ENCODE results near the gene BBS9.

Gene BBS9

DNA sequence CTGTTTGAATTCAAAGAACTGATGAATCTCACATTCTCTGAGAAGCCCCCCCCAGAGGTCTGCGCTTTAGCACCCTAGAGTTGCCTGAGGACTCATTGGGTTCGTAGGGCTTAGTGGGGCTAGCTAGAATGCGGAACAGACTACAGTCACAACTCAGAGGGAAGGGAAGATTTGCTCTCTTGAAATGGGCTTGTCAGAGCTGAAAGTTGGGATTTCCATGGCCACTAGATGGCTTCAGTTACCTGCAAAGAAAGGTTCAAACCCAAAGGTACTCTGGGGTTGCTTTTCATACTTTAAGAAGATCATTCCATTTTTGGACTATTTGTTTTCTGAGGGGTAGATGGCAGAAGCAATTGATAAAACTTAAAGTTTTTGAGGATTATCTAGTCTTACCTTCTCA is 205.0 kb downstream of the BBS9 start:
- Histone ChIP-seq H3K27me3 (replicated peaks; ENCODE audit: control insufficient read depth, insufficient read depth, low read length) (no peaks in the 10 kb centered on the region), H3K4me3 (ENCODE audit: low read length) (no peak overlapping the region), H3K36me3 (ENCODE audit: control insufficient read depth, insufficient read depth, low read length, severe bottlenecking) (no peaks in the 10 kb centered on the region), H3K9me3 (ENCODE audit: control insufficient read depth, low read length) (no peaks in the 10 kb centered on the region), H3K4me1 (ENCODE audit: control insufficient read depth, insufficient read depth, low read length) (no peaks in the 10 kb centered on the region), H3K9ac (ENCODE audit: low read length) (no peak overlapping the region)
- DNase-seq (ENCODE audit: low read depth) = no peak

DNA sequence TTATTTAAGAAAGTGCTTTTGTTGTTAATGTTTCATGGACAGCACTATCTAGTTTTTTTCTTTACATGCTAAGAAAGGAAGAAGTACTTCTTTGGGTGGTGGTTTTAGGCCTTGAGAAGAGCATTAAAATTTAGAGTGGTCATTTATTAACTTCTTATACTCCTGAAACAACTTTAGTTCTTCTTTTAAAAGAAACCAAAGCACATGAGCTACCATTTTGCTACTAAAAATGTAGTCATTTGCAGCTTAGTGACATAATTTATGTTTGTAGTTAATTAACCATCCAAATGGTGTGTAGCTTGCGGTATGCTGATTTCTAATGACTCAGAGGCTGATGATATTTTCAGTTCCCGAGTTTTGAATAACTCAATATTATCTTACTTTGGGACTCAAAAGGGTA is 207.5 kb downstream of the BBS9 start:
- Histone ChIP-seq H3K4me3 (ENCODE audit: low read length) (no peak overlapping the region), H3K9me3 (ENCODE audit: control insufficient read depth, low read length) (no peaks in the 10 kb centered on the region), H3K4me1 (ENCODE audit: control insufficient read depth, insufficient read depth, low read length) (no peaks in the 10 kb centered on the region), H3K36me3 (ENCODE audit: control insufficient read depth, insufficient read depth, low read length, severe bottlenecking) (no peaks in the 10 kb centered on the region), H3K9ac (ENCODE audit: low read length) (no peak overlapping the region), H3K27me3 (replicated peaks; ENCODE audit: control insufficient read depth, insufficient read depth, low read length) (no peaks in the 10 kb centered on the region)
- no peak for DNase-seq (ENCODE audit: low read depth)

DNA sequence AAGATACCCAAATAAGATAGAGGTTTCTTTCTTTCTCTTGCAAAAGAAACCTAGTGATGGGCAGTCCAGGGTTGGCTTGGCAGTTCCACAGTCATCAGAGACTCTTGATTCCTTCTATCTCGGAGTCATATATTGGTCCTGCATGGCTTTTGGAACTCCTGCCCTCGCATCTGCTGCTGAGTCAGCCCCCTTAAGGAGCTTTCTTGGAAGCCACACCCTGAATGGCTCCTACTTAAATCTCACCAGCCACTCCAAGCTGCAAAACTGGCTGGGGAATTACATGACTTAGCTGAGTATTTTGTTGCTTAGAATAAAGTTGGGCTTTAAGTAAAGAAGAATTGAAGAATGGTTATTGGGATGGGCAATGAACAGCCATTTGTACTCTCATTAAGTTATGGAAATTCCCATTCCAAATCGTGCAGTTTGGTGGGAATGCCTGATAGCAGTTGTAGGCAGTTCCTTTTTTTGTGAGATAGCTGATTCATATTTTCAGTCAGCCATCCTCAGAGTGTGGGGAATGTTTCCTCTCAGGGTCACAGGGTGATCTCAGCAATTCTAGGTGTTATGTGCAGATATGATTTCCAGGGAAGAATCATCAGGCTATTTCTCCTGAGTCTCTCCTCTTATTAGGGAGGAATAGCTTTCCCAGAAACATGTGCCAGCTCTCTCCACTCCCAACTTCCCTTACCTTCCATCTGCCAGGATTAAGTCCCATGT is 209.9 kb downstream of the BBS9 start:
- Histone ChIP-seq H3K4me1 (ENCODE audit: control insufficient read depth, insufficient read depth, low read length) (no peaks in the 10 kb centered on the region), H3K36me3 (ENCODE audit: control insufficient read depth, insufficient read depth, low read length, severe bottlenecking) (no peaks in the 10 kb centered on the region), H3K9ac (ENCODE audit: low read length) (no peak overlapping the region), H3K4me3 (ENCODE audit: low read length) (no peak overlapping the region), H3K9me3 (ENCODE audit: control insufficient read depth, low read length) (no peaks in the 10 kb centered on the region), H3K27me3 (replicated peaks; ENCODE audit: control insufficient read depth, insufficient read depth, low read length) (no peaks in the 10 kb centered on the region)
- DNase-seq (ENCODE audit: low read depth) = no peak

DNA sequence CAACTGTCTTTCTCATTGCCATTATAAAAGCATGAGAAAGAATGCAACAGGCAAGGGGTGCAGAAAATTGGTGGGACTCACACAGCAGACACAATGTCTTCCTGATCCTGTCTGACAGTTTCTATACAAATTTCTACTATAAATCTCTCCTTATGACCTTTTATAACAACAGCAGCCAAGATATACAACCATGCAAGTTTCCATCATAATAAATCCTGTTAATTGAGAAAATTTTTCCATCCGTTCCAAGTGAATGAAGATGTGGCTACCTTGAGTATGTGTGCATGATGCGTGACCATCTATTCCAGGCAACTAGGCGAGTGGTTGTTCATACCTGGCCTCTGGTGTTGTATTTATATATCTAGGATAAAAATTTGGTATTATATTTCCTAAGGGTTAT is 216.7 kb downstream of the BBS9 start:
- Histone ChIP-seq H3K27me3 (replicated peaks; ENCODE audit: control insufficient read depth, insufficient read depth, low read length) (no peaks in the 10 kb centered on the region), H3K4me3 (ENCODE audit: low read length) (no peak overlapping the region), H3K36me3 (ENCODE audit: control insufficient read depth, insufficient read depth, low read length, severe bottlenecking) (no peaks in the 10 kb centered on the region), H3K4me1 (ENCODE audit: control insufficient read depth, insufficient read depth, low read length) (no peaks in the 10 kb centered on the region), H3K9me3 (ENCODE audit: control insufficient read depth, low read length) (no peaks in the 10 kb centered on the region), H3K9ac (ENCODE audit: low read length) (no peak overlapping the region)
- no peak for DNase-seq (ENCODE audit: low read depth)

DNA sequence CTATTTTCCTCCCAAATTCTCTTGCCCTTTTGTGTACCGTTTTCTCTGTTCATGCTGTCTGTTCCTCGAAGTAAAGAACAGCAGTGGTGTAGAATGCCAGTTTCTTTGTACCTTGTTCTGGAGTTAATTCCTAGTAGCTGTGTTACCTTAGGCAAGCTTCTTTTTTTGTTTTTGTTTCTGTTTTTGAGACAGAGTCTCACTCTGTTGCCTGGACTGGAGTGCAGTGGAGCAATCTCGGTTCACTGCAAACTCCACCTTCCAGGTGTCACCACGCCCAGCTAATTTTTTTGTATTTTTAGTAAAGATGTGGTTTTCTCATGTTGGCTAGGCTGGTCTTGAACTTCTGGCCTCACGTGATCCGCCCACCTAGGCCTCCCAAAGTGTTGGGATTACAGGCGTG is 221.2 kb downstream of the BBS9 start:
- Histone ChIP-seq H3K9me3 (ENCODE audit: control insufficient read depth, low read length) (no peaks in the 10 kb centered on the region), H3K4me1 (ENCODE audit: control insufficient read depth, insufficient read depth, low read length) (no peaks in the 10 kb centered on the region), H3K27me3 (replicated peaks; ENCODE audit: control insufficient read depth, insufficient read depth, low read length) (no peaks in the 10 kb centered on the region), H3K9ac (ENCODE audit: low read length) (no peak overlapping the region), H3K36me3 (ENCODE audit: control insufficient read depth, insufficient read depth, low read length, severe bottlenecking) (no peaks in the 10 kb centered on the region), H3K4me3 (ENCODE audit: low read length) (no peak overlapping the region)
- no peak for DNase-seq (ENCODE audit: low read depth)

DNA sequence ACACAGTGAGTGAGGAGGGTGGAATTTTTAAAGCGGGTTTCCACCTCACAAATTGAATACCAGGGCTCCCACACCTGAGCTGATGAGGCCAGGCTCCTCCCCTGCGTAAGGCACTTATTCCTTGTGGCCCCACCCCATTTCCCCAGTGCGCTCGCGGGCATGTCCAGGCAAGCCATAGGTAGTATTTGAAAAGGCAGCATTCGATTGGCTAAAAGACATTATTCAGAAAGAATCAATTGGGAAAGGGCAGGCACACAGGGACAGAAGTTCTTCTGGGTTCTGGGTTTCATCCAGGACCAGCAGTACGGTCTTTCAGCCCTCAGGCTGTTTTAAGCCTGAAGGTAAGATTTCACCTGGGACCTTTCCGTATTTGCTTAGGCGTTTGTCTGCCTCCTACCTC is 222.3 kb downstream of the BBS9 start:
- DNase-seq (ENCODE audit: low read depth) = no peak
- no peaks in the 10 kb centered on the region for H3K4me1 ChIP-seq (ENCODE audit: control insufficient read depth, insufficient read depth, low read length)
- no peaks in the 10 kb centered on the region for H3K27me3 ChIP-seq (replicated peaks; ENCODE audit: control insufficient read depth, insufficient read depth, low read length)
- no peak overlapping the region for H3K9ac ChIP-seq (ENCODE audit: low read length)
- no peaks in the 10 kb centered on the region for H3K9me3 ChIP-seq (ENCODE audit: control insufficient read depth, low read length)
- H3K4me3 ChIP-seq (ENCODE audit: low read length) = no peak overlapping the region
- H3K36me3 ChIP-seq (ENCODE audit: control insufficient read depth, insufficient read depth, low read length, severe bottlenecking) = no peaks in the 10 kb centered on the region

DNA sequence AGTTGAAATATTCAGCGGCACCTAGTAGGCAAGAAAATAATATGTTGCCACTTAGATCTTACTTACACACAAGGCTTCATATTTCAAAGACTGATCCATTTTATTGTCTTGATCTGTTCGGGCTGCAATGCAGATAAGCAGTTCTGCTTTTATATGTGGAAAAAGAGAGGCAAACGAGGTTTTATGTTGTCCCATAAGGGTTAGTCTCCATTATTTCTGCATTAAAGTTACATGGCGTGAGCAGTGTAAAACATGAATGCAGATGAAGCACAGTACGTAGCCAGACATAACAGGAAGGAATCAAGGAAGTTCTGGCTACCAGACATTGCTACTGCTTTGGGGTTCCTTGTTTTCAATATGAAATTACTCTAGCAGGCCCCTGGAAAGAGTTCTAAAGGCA is 224.8 kb downstream of the BBS9 start:
- H3K27me3 ChIP-seq (replicated peaks; ENCODE audit: control insufficient read depth, insufficient read depth, low read length) = no peaks in the 10 kb centered on the region
- no peak overlapping the region for H3K4me3 ChIP-seq (ENCODE audit: low read length)
- DNase-seq (ENCODE audit: low read depth) = no peak
- H3K9ac ChIP-seq (ENCODE audit: low read length) = no peak overlapping the region
- no peaks in the 10 kb centered on the region for H3K4me1 ChIP-seq (ENCODE audit: control insufficient read depth, insufficient read depth, low read length)
- H3K9me3 ChIP-seq (ENCODE audit: control insufficient read depth, low read length) = no peaks in the 10 kb centered on the region
- H3K36me3 ChIP-seq (ENCODE audit: control insufficient read depth, insufficient read depth, low read length, severe bottlenecking) = no peaks in the 10 kb centered on the region

DNA sequence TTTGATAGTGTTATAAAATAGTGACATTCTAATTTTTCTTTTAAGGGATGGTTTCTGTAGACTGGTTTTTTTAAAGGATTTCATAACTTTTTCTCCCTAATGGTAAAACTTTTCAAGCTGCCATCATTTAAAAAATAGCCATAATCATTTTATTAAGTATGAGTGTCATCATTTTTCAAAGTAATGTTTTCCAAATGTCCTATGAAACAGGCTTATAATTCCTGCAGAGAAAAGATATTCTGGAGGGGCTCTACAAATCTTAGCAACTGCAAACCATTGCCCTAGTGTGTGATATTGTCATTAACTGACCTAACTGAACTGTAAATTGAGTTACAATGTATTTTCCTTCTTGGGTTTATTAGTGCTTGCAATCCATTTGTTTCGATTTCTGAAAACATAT is 226.0 kb downstream of the BBS9 start:
- Histone ChIP-seq H3K36me3 (ENCODE audit: control insufficient read depth, insufficient read depth, low read length, severe bottlenecking) (no peaks in the 10 kb centered on the region), H3K27me3 (replicated peaks; ENCODE audit: control insufficient read depth, insufficient read depth, low read length) (no peaks in the 10 kb centered on the region), H3K9ac (ENCODE audit: low read length) (no peak overlapping the region), H3K9me3 (ENCODE audit: control insufficient read depth, low read length) (no peaks in the 10 kb centered on the region), H3K4me3 (ENCODE audit: low read length) (no peak overlapping the region), H3K4me1 (ENCODE audit: control insufficient read depth, insufficient read depth, low read length) (no peaks in the 10 kb centered on the region)
- DNase-seq (ENCODE audit: low read depth) = no peak

DNA sequence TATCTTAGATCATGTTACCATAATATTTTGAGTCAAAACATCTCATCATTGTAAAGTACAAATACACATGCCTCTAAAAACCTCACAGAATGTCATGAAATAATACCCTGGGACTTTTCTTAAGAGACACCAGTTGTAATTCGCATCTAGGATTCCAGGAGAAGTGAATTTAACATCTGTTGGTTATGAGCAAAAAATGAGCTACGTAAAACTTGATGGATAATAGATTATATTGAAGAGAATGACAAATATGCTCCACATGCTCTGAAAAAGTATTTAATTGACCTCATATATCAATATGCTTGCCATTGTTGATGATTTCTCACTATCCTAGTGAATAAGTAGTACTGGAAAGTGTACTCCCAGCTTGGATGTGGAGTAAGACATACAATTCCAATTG is 227.0 kb downstream of the BBS9 start:
- no peak overlapping the region for H3K4me3 ChIP-seq (ENCODE audit: low read length)
- no peaks in the 10 kb centered on the region for H3K9me3 ChIP-seq (ENCODE audit: control insufficient read depth, low read length)
- H3K4me1 ChIP-seq (ENCODE audit: control insufficient read depth, insufficient read depth, low read length) = no peaks in the 10 kb centered on the region
- H3K9ac ChIP-seq (ENCODE audit: low read length) = no peak overlapping the region
- DNase-seq (ENCODE audit: low read depth) = no peak
- H3K36me3 ChIP-seq (ENCODE audit: control insufficient read depth, insufficient read depth, low read length, severe bottlenecking) = no peaks in the 10 kb centered on the region
- no peaks in the 10 kb centered on the region for H3K27me3 ChIP-seq (replicated peaks; ENCODE audit: control insufficient read depth, insufficient read depth, low read length)

DNA sequence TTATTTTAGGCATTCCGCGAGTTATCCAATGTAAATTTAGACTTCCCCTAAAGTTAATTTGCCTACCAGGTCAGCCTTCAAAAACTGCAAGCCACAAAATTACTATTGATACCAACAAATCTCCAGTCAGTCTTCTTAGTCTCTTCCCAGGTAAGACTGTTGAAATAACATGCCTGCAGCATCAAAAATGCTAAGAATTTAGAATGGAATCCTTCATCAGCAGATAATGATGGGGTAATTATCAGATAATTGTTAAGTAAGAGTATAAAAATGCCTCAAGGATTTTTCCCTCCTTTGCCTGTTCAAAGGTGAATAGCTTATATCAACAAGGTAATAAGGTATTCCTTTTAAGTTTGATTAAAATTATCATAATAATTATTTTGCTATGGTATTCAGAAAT is 228.5 kb downstream of the BBS9 start:
- H3K4me1 ChIP-seq (ENCODE audit: control insufficient read depth, insufficient read depth, low read length) = no peaks in the 10 kb centered on the region
- DNase-seq (ENCODE audit: low read depth) = no peak
- H3K9ac ChIP-seq (ENCODE audit: low read length) = no peak overlapping the region
- no peaks in the 10 kb centered on the region for H3K36me3 ChIP-seq (ENCODE audit: control insufficient read depth, insufficient read depth, low read length, severe bottlenecking)
- no peaks in the 10 kb centered on the region for H3K27me3 ChIP-seq (replicated peaks; ENCODE audit: control insufficient read depth, insufficient read depth, low read length)
- no peak overlapping the region for H3K4me3 ChIP-seq (ENCODE audit: low read length)
- H3K9me3 ChIP-seq (ENCODE audit: control insufficient read depth, low read length) = no peaks in the 10 kb centered on the region

DNA sequence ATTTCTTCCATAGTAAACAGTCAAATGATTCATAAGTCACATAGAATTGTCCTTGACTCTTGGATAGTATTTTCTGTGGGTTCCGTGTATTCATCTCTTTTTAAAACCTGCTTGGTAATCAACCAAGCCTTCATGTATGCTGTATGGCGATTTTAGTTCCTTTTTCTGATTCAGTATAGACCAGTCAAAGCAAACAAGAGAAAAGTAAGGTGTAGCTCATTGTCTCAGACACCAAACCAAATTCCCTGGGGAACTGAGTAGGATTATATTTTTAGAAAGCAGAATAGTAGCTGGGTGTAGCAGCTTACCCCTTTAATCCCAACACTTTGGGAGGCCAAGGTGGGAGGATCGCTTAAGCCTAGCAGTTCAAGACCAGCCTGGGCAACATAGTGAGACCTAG is 240.5 kb downstream of the BBS9 start:
- H3K27me3 ChIP-seq (replicated peaks; ENCODE audit: control insufficient read depth, insufficient read depth, low read length) = no peaks in the 10 kb centered on the region
- no peaks in the 10 kb centered on the region for H3K4me1 ChIP-seq (ENCODE audit: control insufficient read depth, insufficient read depth, low read length)
- DNase-seq (ENCODE audit: low read depth) = no peak
- H3K4me3 ChIP-seq (ENCODE audit: low read length) = no peak overlapping the region
- H3K9me3 ChIP-seq (ENCODE audit: control insufficient read depth, low read length) = peaks cover 3% of the 10 kb centered on the region
- H3K36me3 ChIP-seq (ENCODE audit: control insufficient read depth, insufficient read depth, low read length, severe bottlenecking) = peaks cover 6% of the 10 kb centered on the region
- H3K9ac ChIP-seq (ENCODE audit: low read length) = no peak overlapping the region

DNA sequence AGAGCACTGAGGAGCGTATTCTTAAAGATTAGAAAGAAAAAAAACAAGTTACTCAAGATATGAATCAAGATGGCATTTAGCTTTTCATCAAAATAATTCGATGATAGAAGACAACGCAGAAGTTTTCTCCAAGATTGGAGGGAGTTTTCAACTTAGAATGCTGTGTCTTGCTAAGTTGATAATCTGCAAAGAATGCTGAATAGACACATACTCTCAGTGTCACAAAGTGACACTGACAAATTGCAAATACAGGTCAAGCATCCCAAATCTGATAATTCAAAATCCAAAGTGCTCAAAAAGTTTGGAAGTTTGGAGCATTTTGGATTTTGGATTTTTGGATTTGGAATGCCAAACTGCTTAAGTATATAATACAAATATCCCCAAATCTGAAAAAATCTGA is 243.8 kb downstream of the BBS9 start:
- Histone ChIP-seq H3K9me3 (ENCODE audit: control insufficient read depth, low read length) (peaks cover 3% of the 10 kb centered on the region), H3K4me3 (ENCODE audit: low read length) (no peak overlapping the region), H3K4me1 (ENCODE audit: control insufficient read depth, insufficient read depth, low read length) (no peaks in the 10 kb centered on the region), H3K9ac (ENCODE audit: low read length) (no peak overlapping the region), H3K27me3 (replicated peaks; ENCODE audit: control insufficient read depth, insufficient read depth, low read length) (no peaks in the 10 kb centered on the region), H3K36me3 (ENCODE audit: control insufficient read depth, insufficient read depth, low read length, severe bottlenecking) (peaks cover 4% of the 10 kb centered on the region)
- DNase-seq (ENCODE audit: low read depth) = no peak
